ENCODE results near the gene UBXN11. TPM values are rescaled to one million over a fixed set of nuclear protein-coding genes. Genes with fewer than 3 reads are reported as not detected.
"Not testable (repeated sequence)": the region's sequence is repeated elsewhere in the genome, so short reads cannot be mapped to it uniquely, and the experiment has no call there.

Gene UBXN11
- total RNA-seq, 1 experiment from 2014 or later = 4.2 TPM

DNA sequence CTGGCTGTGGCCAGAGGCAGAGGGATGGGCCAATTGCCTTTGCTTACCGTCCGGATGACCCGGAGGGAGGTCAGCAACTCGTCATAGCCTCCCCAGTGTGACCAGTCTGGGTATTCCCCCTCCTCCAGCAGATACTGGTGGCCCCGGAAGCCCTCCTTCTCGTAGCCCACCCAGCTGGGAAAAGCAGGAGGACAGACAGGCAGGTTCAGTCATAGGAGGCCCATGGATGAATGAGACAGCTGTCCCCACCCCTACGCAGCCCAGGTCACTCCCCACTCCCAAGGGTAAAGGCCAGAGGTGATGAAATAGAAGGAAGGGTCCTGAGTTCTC lies 30.7 kb upstream of the UBXN11 start:
- DNase-seq (ENCODE audit: extremely low read depth, low read depth) = no peak

DNA sequence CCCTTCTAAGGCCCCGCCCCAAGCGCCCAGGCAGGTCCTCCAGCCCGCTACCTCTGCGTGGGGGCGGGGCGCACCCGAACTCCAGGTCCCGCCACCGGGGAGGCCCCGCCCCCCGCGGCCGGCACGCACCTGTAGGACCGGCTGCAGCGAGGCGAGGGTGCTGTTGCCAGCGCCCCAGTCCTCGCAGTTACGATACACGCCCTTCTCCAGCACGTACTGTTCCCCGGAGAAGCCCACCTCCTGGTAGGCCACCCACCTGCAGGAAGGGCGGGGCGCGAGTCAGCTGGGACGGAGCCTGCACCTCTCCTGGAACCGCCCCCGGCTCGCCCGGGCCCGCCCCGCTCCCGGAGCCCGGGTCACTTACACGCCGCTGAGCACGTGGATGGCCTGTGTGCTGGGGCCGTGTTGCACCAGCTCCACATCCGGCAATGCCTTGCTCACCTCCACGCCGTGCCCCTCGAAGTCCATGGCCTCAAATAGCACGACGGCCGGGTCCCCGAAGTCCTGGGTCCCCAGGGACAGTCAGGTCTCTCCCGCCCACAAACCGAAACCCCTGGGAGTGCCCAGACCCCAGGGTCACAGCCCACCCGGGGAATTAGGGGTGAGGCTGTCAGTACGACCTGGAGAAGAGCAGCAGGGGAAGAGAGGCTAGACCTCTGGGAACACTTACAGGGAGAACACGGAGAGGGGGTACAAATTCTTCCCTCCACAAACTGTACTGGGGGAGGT lies 30.2 kb upstream of the UBXN11 start:
- peak; percentile 41 for DNase-seq (ENCODE audit: extremely low read depth, low read depth)

DNA sequence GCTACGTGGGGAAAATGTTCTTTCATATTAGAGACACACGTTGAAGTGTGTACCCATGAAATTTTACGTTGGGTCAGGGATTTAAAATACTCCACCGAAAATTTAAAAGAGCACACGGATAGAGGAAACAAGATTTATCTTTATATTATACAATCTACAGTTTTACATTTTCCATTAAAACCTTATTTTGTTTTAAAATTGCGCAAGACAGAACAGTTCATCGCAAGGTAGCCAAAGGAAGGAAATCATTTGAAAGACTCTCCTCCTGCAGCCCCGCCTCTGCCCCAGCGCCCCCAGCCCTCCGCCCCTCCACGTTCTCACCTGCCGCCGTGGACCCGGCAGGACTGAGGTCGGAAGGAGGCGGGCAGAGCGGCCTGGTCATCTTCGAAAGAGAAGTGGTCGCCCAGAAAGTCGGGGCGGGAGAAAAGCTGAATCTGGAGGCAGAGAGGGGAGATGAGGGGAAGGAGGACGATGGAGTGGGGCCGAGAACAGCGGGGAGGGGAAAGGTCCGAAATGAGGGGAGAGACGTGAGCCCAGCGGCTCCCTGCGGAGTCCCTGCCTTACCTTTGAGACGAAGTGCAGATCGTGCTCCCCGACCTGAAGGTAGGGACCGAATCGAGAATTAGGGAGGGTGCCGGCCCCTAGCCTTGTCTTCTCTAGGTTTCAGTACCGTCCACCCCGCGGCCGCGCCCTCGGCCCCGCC lies 29.5 kb upstream of the UBXN11 start:
- no peak for DNase-seq (ENCODE audit: extremely low read depth, low read depth)

DNA sequence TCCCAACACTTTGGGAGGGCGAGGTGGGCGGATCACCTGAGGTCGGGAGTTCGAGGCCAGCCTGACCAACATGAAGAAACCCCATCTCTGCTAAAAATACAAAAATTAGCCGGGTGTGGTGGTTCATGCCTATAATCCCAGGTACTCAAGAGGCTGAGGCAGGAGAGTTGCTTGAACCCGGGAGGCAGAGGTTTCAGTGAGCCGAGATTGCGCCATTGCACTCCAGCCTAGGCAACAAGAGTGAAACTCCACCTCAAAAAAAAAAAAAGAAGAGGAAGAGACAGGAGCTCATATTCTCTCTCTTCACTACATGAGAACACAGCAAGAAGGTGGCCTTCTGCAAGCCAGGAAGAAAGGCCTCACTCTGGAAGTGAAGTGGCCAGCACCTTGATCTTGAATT lies 26.9 kb upstream of the UBXN11 start:
- DNase-seq (ENCODE audit: extremely low read depth, low read depth) = not testable (repeated sequence)

DNA sequence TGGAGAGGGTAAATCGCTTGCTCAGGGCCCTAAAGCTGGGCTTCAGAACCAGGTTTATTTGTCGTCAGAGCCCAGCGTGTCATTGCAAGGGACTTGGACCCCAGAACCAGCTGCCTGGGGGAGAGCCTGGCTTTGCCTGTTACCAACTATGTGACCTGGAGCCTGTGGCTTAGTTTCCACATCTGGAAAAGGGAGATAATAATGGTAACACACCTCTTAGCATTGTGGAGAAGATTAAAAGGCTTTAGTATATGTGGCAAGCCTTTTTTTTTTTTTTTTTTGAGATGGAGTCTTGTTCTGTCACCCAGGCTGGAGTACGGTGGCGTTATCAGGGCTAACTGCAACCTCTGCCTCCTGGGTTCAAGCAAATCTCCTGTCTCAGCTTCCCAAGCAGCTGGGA lies 23.8 kb upstream of the UBXN11 start:
- no peak for DNase-seq (ENCODE audit: extremely low read depth, low read depth)

DNA sequence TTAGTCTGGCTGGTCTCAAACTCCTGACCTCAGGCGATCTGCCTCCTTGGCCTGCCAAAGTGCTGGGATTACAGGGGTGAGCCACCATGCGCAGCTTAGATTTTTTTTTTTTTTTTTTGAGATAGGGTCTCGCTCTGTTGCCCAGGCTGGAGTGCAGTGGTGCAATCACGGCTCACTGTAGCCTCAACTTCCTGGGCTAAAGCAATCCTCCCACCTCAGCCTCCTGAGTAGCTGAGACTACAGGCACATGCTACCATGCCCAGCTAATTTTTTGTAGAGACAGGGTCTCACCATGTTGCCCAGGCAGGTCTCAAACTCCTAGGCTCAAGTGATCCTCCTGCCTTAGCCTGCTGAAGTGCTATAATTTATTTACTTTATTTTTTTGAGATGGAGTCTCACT lies 22.9 kb upstream of the UBXN11 start:
- not testable (repeated sequence) for DNase-seq (ENCODE audit: extremely low read depth, low read depth)

DNA sequence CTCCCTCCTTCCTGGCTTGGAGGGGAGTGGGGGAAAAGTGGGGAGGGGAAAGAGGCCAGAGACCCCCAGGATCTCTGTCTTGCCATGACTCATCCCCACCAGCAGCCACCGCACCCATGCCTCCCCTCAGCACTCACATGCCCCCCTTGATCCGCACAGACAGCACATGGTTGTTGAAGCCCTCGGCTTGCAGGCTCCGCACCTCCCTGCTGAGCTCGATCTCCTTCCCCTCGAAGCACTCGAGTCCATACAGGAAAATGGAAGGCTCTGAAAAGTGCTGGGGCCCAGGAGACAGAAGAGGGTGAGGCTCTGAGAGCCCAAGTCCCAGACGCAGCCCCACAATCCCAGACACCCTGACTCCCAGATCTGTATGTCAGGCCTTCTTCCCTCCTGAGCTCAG lies 22.2 kb upstream of the UBXN11 start:
- DNase-seq (ENCODE audit: extremely low read depth, low read depth) = no peak

DNA sequence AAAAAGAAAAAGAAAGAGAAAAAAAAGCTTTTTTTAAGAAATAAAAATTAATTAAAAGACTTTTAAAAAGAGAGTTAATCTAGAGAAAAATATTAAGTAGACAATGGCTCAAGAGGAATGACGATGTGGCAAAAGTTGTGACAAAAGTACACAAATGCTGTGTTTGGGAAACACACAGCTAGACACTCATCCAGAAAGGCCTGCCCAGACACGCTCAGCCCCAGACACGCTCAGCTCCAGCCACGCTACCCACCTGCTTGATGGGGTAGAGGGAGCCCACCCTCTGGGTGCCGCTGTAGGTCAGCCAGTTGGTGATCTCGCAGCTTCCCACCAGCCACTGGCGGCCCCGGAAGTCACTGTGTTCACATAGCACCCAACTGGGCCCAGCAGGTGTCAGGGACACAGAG lies 21.5 kb upstream of the UBXN11 start:
- no peak for DNase-seq (ENCODE audit: extremely low read depth, low read depth)

DNA sequence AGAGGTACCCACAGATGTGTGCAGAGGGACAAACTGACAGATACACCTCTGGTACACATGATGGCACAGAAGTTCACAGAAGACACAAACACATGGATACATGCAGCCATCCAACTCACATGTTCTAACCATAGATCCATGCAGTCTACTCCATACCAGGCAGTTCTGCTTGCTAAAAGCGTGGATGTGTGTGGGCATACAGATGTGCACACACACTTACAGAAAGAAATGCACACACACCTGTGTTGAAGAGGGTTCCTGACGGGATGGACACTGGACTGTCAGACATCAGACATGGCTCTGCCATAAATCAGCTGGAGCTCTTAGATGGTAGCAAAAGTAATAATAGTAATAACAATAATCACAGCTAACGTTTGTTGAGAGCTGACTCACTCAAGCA lies 18.1 kb upstream of the UBXN11 start:
- DNase-seq (ENCODE audit: extremely low read depth, low read depth) = no peak

DNA sequence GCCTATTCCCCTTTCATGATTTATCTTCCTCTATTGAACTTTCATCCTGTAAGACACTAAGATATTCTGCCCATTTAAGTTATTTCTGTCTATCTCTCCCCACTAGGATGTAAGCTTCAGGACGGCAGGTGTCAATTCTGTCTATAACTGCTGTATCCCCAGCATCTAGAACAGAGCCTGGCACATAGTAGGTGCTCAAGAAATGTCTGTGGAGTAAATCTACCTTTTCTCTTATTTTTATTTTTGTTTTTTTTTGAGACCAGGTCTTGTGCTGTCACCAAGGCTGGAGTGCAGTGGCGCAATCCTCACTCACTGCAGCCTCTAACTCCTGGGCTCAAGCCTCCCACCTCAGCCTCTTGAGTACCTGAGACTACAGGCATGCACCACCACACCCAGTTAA lies 16.9 kb upstream of the UBXN11 start:
- DNase-seq (ENCODE audit: extremely low read depth, low read depth) = no peak

DNA sequence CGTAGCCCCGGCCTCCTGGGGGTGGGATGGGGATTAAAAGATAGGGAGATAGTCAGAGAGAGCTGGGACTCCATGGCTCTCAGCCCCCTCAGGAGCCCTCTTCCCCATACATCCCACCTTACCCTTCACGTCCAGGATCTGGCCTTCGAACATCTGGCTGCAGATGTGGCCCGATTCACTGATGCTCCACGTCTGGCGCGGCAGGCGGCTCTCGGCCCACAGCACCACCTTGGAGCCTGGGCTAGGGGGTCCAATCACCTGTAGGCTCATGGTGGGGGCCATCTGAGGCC lies 15.6 kb upstream of the UBXN11 start:
- DNase-seq (ENCODE audit: extremely low read depth, low read depth) = no peak

DNA sequence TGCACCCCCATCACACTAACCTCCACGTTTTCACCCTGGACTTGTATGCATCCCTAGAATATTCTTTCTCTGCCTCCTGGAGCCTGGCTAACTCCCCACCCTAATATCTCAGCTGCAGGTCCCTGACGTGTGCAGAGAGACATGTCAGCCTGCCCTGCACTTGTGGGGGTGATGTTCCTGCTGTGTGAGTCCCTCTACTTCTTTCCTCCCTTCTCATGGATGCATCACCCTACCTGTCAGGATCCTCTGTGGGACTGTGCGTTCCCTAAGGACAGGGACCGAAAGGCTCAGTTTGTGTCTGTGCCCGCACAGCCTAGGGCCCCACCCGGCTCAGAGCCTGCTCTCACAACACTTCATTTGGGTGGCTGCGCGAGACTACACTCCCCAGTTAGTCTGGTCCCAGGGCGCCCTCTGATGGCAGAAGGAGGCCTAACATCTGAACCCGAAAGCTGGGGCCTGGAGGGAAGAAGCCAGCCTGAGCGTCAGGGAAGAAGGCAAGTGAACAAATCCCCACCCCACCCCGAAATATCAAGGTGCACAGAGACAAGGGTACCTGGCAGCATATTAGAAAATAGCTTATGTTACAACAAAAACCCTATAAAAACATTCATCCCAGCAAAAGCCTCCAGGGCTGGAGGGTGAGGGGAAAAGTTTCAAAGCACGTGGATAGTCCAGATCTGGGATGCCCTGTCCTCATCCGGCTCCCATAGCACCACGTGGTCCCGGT lies 15.0 kb upstream of the UBXN11 start:
- DNase-seq (ENCODE audit: extremely low read depth, low read depth) = peak; percentile 78

DNA sequence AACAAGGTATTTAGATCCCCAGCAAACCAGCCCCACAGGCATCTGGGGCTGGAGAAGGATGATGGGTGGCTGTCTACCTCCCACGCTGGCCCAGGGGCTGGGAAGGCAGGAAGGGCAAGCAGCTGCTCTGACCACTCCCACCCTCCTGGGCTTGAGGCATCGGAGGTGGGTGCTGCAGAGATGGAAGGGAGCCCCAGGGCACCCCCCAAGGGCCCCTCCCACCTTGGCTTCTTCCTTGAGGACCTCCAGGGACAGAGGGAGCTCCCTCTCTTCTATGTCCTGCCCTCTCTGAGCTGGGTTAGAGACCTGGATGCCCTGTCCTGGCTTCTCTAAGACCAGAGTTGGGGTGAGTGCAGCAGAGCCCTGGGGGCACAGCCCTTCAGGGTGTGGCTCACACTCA lies 14.5 kb upstream of the UBXN11 start:
- no peak for DNase-seq (ENCODE audit: extremely low read depth, low read depth)

DNA sequence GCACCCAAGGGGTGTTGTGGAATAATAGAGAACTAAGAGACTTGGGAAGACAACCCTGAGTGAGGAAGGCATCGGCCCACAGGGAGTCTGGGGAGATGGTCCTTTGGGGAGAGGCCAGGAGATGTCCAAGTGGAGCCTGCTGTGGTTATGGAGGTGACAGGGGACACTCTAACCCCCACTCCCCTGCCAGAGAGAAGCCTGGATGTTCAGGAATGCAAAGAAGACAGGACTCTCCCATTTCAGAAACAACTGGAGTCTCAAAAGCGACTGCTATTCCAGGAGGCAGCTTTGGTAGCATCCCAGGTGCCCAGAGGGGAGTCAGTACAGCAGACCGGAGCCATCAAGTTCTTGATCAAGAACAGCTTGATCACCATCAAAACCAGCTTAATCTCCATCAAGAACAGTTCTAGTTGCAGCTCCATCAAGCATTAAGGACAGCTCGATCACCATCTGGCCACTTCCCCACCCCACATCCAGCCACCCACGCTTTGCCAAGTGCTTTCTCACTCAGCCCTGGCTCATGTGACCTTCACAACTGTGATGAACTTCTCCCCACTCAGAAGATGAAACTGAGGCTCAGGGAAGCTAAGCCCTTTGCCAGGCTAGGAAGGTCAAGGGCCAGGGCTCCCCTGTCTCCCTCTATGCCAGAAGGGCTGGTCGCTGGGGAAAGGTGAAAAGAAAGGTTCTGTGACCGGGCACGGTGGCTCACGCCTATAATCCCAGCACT lies 12.1 kb upstream of the UBXN11 start:
- DNase-seq (ENCODE audit: extremely low read depth, low read depth) = no peak

DNA sequence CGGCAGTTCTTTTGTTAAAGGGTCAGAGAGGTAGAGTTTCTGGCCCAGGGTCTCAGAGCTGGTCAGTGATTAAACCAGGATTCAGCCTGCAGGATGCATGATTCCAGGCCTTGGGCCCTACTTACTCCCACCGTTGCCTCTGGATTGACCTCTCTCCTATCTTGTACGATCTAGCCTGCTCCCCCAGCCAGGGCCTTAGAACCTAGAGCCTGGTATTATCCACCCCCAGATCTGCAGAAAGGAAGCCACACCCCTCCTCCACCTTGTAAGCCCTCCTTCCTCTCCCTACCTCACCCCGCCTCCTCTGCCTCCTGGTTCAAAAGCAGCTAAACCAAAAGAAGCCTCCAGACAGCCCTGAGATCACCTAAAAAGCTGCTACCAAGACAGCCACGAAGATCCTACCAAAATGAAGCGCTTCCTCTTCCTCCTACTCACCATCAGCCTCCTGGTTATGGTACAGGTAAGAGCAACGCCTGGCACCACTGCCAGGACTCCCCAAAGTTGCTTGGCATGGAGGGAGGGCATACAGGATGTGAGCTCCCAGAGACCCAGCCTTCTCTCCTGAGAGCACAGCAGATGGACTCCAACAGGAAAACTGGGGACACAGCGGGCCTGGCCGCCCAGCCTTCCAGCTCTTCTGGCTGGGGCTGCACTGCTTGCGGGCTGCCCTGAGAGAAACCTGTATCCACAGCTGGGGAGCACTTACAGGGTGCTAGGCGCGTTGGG lies 11.3 kb upstream of the UBXN11 start, which contains the start of gene CD52:
TSS of gene CD52 (plus strand) at position 347 of the 726 bp plus-strand sequence. CDS start at position 407, 60 bp downstream.
- no peak for DNase-seq (ENCODE audit: extremely low read depth, low read depth)

DNA sequence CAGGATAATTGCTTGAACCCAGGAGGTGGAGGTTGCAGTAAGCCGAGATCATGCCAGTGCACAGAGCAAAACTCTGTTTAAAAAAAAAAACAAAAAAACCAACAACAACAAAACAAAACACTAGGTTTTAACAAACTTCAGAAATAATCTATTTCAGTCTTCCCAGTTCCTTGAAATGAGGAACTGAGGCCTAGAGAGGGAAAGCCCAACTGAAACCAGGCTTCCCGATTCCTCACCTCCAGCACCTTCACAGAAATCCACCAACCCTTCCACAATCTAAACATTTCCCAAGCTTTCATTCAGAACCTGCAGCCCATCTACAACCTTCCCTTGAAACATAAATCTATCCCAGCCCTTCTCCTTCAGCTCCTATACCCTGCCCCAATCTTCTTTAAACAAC lies 10.7 kb upstream of the UBXN11 start:
- no peak for DNase-seq (ENCODE audit: extremely low read depth, low read depth)

DNA sequence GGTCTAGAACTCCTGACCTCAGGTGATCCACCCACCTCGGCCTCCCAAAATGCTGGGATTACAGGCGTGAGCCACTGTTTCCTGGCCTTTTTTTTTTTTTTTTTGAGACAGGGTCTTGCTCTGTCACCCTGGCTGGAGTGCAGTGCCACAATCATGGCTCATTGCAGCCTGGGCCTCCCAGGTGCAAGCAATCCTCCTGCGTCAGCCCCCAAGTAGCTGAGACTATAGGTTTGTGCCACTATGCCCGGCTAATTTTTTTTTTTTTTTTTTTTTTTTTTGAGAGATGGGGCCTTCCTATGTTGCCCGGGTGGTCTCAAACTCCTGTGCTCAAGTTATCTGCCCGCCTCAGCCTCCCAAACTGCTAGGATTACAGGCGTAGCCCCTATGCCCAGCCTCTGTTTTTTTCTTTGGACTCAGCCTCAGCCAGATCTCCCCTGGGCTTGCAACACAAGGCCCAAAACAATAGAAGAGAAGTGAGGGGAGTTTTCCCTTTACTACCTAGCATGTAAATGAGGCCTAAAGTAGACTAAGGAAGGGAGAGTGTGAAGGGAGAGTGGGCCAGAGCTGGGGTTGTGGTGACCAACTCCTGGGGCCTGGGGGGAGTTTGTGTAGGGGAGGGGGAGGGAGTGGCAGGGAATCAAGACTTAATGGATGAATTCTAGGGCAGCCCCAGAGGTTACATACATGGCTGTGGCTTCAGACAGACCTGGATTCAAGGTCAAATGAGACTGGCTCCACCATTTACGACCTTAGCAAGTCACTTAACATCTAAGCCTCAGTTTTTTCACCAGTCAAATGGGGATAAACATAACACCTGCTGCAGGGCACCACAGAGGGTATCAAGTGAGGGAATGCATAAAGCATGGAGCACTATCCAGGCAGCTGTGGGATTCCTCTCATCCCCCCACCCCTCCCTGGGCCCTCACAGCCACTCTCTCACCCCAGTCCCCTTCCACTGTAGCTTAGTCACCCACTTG lies 9.7 kb upstream of the UBXN11 start:
- no peak for DNase-seq (ENCODE audit: extremely low read depth, low read depth)

DNA sequence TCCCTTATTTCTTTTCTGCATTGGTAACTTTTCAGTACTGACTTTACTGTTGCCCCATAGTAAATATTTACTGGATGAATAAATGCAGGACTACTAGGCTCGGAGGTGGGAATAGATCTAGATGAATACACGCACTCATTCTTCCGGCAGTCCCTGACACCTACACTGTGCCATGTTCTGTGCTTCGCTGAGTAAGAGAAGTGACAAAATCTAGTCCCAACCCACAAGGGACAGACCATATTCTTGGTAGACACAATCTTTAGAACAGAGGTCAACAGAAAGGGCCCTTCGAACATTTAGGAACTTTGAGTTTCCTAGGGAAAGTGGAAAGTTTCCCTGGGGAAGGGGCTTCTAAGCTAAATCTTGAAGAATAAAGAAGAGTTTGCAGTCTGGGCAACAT lies 8.1 kb upstream of the UBXN11 start:
- DNase-seq (ENCODE audit: extremely low read depth, low read depth) = no peak

Measured in NCI-H460 (cell line).